Ecto neural progenitor cell (in vitro differentiated cells): ENCODE data around the gene ETV6.
"Not testable (repeated sequence)": the region's sequence is repeated elsewhere in the genome, so short reads cannot be mapped to it uniquely, and the experiment has no call there.

Source experiments
- DNase-seq: peaks from one replicate; pipeline ENCODE4 v3.0.0-alpha.2; 2018; ENCODE audit warnings: low spot score

The ETV6 gene

DNA sequence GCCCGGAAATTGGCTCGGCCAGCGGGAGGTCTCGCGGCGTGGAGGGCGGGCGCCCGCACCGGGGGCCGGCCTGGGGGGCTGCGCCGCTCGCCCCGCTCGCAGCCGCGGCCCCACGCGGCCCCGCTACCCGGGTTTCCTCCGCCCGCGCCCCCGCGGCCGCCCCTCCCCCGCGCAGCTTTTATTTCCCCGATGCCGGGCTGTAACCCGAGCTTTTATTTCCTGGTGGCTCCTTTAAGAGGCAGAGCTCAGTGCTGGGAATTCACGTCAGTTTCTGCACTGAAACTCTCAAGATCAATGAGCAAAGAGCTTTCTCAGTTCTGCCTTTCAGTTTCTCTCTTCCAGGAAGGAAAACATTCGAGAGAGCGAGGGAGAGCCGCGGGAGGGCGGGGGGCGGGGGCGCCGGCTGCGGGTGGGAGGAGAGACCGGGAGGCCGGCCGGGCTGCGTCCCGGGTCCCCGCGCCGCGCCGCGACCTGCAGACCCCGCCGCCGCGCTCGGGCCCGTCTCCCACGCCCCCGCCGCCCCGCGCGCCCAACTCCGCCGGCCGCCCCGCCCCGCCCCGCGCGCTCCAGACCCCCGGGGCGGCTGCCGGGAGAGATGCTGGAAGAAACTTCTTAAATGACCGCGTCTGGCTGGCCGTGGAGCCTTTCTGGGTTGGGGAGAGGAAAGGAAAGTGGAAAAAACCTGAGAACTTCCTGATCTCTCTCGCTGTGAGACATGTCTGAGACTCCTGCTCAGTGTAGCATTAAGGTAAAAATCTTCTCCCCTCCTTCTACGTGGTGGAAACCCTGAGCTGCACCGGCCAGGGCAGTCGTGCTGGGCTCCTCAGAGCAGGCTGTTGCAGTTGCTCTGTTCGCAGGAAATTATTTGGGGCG lies at the start of gene ETV6:
Gene ETV6, plus strand, starts transcription at position 262 of the 873 bp plus-strand sequence. Its CDS starts 454 bp downstream, at position 716.
- peak; percentile 84 for DNase-seq

DNA sequence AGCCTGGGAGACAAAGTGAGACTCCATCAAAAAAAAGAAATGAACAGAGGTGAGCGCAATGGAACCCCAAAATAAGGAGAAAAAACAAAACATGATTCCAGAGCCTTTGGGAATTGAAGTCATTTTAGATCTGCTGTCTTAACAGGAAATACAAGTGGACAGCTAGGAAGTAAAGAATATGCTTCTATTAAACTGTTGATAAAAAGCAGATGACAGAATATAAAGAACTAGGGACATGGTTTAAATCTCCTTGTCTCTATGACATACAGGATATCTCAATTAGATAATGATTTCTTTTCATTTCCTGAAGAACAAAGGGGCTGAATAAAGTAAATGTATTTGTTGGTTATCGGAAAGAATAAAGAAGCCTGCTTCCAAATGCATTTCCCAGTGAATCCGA lies 49.3 kb upstream of the ETV6 start:
- DNase-seq: no peak

DNA sequence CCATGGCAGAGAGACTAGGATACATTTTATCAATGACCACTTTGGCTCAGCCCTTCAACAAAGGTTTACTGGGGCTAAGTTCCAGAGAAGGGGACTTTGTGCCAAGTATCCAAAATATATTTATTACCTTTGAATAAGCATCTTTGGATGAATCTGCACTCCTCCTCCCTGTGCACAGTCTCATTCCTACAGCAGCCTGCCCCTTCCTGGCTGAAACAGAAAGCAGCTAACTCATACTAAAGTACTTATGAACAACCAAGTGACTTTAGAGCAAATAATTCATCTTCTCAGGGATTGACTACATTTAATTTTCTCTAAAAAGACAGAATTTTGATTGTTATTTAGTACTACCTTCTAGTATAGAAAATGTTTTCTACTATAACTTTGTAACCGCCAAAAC lies 47.8 kb upstream of the ETV6 start:
- no peak for DNase-seq

DNA sequence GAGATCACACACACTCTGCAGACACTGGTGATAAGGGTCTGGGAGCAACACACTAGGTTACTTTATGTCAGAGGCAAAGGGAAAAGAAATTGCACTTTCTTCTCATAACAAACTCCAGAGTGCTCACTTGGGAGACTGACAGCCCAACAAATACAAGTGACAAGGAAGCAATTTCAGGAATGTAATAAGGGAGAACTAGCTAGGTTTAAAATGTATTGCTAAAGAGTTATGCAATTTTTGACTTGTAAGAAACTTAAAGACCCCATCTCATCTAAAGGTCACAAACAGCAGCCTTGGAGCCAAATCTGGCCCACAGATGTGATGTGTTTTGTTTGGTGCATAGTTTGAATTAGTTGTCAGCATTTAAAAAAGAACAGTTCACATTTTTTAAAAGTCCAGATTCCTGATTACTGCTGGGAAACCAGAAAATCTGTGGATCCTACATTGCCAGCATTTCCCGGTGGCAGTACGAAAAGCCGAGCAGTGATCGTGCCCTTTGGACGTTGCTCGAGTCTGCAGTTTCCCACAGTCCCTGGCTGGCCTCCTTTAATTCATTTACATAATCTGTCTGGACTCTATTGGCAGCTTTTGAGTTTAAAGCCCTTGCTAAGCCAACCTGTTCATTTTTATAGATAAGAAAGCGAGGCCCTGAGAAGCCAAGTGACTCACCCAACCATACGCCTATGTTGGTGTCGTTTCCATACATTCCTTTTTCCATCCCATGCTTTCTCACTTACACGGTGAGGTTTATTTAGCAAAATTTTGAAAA lies 42.0 kb upstream of the ETV6 start:
- DNase-seq: no peak

DNA sequence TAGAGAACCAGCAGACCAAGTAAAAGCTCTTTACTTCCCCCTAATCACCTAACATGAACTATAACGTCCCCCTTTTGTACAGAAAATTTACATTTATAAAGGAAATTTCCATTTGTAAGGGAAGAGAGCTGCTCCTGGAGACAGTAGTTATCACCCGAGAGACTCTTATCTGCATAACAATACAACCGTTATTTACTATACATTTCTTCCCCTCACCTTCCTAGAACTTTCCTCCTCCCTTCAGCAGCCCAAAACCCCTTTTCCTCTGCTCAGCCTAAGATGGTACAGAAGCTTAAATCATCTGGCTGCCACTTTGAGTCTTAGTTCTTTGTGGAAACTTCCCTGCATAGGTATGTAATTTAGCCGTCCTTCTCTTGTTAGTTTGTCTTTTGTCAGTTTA lies 40.4 kb upstream of the ETV6 start:
- no peak for DNase-seq

DNA sequence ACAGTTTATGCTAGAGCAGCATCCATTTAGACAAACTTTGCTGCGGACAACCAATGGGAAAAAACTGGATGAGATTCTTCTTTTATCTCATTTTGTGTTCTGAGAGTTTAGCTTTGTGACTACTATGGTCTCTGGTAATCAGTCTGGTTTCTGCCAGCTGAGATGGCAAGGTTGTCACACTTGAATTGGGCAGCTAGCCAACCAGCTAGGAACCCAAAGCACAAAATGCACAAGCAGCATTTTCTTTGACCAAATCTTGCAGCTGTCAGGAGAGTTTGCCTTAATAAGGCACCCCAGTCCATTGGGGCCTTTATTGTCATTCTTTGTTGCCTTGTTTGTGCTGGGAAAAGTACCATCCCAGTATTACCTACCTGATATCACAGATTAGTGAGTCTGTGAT lies 34.0 kb upstream of the ETV6 start:
- no peak for DNase-seq

DNA sequence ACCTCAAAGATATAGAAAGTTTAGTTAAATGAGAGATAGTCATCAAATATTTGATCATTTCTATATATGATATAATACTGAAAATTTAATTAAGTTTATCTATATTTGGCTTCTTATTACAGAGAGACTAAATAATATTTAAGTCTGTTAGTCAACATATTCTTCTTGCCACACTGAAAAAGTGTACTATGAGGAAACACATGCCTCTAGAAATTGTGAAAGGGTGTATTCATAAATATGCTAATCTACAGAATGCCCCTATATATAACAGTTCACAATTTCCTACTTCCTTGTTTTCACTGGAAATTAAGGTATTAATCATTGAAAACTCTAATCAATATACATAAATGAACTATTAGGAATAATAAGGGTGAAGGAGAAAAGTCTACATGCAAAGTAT lies 31.4 kb upstream of the ETV6 start:
- DNase-seq: no peak

DNA sequence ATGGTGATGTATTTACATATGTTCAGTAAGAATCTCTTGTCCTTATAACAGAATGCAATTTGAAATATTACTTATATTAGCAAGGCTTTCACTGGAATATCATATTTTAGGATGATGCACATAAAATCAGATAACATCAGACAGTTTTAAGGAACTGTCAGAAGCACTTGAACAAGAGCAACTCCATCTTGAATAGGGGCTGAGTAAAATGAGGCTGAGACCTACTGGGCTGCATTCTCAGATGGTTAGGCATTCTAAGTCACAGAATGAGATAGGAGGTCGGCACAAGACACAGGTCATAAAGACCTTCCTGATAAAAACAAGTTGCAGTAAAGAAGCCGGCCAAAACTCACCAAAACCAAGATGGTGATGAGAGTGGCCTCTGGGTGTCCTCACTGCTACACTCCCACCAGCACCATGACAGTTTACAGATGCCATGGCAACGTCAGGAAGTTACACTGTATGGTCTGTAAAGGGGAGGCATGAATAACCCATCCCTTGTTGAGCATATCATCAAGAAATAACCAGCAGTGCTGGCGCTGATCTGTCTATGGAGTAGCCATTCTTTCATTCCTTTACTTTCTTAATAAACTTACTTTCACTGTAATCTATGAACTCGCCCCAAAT lies 27.6 kb upstream of the ETV6 start:
- no peak for DNase-seq

DNA sequence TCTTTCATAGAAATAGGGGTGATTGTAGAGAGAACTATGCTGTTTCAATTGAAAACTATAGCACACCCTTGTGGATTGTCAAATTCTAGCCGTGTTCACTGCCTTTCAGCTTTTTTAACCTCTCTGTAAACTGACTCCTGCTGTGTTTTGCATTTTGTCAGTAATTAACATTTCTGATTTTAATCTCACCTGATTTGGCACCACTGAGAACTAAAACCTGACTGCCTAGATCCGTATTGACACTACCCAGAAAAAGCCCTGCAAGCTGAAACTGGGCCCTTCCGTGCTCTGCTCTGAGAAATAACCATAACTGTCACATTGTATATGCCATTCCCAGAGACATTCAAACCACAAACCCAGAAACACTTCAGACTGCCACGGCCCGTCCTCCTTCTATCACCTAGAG lies 26.6 kb upstream of the ETV6 start:
- DNase-seq: no peak

DNA sequence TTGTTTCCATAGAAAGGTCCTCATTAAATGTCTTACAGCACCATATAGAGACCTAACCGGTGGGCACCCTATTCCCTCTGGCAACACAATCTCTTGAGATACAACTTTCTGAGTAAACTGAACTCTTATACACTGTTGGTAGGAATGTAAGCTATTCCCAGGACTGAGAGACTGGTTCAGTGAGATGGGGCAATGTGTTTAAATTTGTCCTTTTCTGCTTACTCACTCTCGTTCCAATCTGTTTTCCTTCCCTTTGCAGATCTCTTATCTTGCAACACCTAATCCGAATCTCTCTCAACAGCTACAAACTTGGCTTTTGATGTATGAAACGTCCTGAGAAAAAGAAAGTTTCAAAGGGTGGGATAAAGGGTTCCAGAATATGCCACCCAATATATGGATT lies 26.1 kb upstream of the ETV6 start:
- DNase-seq: no peak

DNA sequence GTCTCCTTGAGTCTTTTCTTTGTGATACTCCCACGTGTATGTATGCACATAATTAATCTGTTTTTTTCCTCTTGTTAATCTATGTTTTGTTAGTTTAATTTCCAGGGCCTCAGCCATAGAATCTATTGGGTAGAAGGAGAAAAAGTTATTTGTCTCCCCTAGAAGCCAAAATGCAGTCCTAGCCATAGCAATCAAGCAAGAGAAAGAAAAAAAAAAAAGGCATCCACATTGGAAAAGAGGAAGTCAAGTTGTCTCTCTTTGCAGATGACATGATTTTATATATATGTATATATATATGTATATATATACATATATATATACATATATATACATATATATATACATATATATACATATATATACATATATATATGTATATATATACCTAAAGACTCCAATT lies 25.4 kb upstream of the ETV6 start:
- no peak for DNase-seq

DNA sequence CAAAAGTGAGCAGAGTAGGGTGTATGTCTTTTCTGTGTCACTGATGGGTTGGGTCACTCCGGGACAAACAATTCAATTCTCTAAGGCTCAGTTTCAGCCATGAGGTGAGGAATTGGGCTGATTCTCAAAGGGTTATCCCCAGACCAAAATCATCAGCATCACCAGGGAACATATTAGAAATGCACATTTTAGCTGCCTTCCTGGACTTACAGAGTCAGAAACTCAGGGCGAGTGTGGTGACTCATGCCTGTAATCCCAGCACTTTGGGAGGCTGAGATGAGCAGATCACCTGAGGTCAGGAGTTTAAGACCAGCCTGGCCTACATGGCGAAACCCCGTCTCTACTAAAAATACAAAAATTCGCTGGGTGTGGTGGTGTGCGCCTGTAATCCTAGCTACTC lies 21.8 kb upstream of the ETV6 start:
- DNase-seq: not testable (repeated sequence)

DNA sequence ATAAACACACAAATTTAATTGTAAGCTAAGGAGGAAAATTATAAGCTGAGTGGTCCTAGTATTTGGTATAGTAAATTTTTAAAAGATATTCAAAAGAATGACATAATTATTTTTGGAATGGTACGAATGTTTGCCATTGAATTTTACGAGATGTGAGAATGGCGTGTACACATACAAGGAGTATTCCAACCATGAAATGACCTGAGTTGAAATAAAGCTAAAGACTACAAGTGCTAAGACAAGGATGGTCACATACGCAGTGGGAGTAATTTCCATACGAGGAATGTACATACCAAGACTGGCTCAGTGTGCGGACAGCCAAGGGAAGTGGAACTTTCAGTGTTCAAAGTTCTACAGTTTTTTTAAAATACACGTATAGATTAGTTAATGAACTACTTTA lies 21.1 kb upstream of the ETV6 start:
- no peak for DNase-seq

DNA sequence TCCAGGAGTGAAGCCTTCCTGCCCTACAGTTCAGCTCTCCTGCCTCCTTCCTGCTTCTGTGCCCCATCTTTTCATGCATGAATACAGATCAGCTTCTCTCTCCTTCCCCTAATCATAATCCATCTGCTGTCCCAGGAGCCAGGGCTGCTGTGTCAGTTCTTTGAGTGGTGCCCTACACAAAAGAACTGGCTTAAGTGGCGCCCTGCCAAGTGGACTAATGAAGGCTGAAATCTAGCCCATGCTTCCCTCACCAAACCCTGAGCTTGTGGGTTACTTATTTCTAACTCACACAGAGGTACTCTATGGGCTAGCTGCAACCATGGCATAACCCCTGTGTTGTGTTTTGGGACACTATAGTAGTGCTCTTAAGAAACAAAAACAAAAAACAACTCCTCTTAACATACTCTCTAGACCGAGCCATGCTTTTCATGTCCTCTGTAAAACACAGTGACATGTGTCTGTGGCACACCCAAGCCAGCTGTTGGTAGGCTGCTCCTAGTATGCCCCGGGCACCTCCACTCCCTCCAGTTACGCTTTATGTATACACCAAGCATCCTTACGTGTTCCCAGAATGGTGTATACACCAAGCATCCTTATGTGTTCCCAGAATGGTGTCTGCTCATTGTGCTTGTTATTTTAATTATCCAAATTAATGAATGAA lies 19.3 kb upstream of the ETV6 start:
- DNase-seq: no peak

DNA sequence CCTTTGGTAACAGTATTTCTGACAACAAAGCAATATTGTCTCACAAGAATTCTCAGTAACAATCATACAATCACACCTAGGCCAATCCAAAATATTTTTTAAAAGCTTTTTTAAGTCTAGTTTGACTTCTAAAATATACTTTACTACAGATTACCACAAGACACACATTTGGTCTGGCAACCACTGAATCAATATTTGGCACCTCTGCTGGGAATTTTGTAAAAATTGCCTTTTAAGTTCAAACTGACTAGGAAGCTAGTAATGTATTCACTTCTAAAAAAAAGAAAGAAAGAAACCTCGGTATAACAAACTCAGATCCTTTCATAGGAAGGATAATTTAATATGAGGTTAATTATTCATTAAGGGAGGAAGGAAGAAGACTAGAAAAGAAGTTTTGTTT lies 18.2 kb upstream of the ETV6 start:
- DNase-seq: no peak

DNA sequence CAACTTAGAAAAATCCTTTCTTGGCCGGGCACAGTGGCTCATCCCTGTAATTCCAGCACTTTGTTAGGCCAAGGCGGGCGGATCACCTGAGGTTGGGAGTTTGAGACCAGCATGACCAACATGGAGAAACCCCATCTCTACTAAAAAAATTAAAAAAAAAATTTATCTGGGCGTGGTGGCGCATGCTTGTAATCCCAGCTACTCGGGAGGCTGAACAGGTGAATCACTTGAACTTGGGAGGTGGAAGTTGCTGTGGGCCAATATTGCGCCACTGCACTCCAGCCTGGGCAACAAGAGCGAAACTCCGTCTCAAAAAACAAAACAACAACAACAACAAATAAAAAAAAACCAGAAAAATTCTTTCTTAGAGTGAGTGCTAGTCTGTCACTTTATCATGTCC lies 17.6 kb upstream of the ETV6 start:
- not testable (repeated sequence) for DNase-seq

DNA sequence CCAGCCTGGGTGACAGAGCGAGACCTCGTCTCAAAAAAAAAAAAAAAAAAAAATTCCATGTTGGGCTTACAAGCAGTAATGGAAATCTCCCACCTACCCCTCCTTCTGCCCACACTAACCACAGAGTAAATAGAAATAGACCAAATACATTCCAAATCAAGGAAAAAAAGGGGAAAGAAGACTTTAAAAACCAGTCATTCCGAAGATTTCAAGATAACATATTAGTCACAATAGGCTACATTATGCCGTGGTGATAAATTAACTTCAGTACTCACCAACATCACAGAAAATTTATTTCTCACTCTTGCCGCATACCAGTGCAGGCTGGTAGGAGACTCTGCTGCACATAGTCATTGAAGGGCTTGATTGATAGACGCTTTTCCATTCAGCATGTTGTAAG lies 15.5 kb upstream of the ETV6 start:
- no peak for DNase-seq

DNA sequence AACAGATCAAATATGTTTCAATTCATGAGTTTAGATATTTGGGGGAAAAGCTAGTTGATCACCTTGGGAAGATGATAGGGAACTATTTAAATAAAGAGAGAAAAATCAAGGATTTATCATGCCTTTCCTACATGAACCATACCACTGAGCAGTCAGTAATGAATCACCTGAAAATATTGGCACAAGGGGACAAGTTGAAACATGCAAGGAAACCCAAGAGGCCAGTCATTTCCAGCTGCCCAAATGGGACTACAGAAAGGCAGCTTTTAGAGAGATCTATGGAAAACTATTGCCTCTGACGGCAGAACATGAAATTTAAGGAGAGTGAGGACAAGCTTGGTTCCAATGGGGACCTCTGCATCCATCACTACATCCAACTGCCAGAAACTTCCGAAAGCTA lies 14.1 kb upstream of the ETV6 start:
- DNase-seq: no peak

DNA sequence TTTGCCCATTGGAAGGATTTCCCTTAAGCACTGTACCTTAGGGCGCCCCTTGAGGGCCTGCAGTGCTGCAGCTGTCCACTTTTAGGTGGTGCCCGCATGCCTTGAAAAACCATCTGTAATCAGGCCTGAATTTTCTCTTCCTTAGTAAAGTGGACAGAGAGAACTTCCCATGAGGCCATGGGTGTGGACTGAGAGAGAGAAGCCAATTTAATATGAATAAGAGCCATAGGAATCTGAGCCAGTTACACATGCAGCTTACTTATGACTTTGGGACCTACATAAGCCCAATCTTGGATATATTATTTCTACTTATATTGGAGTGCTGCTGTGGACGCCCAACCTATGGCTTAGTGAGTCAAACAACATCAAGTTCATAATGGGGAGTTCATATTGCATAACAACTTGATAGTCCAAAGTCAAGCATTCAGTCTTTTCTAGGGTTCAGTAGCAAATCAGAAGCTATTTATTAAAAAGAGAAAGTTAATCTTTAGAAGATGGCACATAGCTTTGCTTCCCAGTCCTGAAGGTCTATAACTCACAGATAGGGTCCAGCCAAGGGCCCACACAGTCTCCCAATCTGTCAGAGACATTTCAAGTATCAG lies 11.1 kb upstream of the ETV6 start:
- DNase-seq: no peak

DNA sequence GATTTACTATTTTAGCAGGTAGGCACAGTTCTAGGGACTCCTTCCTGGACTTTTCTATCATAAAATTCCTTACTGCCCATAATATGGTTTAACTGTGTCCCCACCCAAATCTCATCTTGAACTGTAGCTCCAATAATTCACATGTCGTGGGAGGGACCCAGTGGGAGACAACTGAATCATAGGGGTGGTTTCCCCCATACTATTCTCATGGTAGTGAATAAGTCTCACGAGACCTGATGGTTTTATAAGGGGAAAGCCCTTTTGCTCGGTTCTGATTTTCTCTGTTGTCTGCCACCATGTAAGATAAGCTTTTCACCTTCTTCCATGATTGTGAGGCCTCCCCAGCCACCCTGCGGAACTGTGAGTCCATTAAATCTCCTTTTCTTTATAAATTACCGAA lies 10.0 kb upstream of the ETV6 start:
- no peak for DNase-seq

DNA sequence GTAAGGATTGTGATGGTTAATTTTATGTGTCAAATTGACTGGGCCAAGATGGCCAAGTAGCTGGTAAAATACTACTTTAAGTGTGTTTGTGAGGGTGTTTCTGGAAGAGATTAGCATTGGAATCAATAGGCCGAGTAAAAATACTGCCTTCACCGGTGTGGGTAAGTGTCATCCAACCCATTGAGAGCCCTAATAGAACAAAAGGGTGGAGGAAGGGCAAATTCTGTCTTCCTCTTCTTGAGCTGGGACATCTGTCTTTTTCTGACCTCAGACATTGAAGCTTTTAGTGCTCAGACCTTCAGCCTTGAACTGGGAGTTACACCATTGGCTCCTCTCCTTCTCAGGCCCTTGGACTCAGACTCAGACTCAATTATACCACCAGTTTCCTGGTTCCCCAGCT lies 8.0 kb upstream of the ETV6 start:
- no peak for DNase-seq

DNA sequence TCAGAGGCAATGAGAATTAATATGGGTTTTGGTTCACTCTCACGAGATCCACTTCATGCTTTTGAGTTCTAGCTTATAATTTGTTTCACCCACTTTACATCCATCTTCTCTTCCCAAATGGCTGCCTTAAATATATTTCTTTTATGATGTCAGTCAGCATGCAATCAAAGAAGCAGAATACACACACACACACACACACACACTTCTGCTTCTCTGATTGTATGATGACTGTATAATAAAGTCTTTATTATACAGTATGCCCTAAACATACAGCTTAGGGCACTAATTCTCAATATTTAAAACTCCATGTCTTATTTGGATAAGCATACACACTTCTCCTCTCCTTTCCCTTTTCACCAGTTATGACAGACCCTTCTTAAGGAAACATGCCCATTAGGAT lies 6.7 kb upstream of the ETV6 start:
- no peak for DNase-seq
